IPS DF 4.7 (cell line): ENCODE data around the gene SEC61A1.

Source experiments
- DNase-seq: peaks from one replicate; pipeline ENCODE4 v3.0.0-alpha.2; 2013; ENCODE audit warnings: low spot score; ENCODE audit errors: extremely low read depth

SEC61A1 gene

DNA sequence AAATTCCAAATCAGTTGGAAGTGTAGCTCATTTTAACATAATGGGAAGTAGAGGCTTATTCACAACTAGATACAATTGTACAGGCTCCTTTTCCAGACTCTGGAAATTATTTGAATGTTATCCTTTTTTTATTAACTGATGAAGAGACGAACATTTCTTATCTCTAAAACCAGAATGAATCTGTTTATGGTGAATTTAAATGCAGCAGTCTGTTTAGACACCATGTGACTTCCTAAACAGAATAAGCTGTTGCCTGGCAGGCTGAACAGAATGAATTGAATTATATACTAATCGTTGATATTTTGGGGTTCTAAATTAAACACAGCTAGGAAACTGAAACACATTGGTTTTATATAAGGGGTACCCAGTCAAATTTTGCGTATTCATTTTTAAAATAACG lies 4.0 kb downstream of the SEC61A1 start:
- DNase-seq: no peak

DNA sequence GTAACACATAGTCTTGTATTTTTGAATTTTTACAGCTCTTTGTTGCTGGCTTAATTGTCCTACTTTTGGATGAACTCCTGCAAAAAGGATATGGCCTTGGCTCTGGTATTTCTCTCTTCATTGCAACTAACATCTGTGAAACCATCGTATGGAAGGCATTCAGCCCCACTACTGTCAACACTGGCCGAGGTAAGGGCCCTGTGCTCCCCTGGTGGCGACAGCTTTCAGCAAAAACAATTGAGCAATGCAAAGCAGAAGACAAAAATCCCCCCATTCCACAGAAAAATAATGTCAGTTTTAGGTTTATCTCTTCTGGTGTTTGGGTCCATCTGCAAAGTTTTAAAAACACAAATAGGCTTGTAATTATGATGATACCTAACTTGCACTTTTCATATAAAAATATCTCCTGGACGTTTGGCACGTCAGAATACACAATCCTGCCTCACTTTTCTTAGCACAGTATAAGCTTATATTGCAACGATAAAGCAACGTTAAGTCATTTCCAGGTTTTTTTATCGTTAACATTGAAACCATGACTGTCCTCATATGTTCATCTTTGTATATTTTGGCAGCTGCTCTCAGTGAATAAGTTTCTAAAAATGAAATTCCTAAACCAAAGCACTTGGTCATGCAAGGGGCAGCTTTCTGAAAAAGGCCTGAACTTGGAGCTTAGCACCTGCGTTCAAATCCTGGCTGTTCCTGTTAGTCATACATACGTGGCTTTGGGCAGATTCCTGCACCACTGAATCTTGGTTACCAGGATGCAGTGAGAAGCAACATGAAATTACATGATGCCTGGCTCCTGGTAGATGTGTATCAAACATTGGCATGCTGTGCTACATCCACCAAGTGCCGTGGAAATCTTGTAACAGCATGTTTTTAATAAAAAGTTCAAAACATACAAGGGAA lies 8.5 kb downstream of the SEC61A1 start:
- no peak for DNase-seq

DNA sequence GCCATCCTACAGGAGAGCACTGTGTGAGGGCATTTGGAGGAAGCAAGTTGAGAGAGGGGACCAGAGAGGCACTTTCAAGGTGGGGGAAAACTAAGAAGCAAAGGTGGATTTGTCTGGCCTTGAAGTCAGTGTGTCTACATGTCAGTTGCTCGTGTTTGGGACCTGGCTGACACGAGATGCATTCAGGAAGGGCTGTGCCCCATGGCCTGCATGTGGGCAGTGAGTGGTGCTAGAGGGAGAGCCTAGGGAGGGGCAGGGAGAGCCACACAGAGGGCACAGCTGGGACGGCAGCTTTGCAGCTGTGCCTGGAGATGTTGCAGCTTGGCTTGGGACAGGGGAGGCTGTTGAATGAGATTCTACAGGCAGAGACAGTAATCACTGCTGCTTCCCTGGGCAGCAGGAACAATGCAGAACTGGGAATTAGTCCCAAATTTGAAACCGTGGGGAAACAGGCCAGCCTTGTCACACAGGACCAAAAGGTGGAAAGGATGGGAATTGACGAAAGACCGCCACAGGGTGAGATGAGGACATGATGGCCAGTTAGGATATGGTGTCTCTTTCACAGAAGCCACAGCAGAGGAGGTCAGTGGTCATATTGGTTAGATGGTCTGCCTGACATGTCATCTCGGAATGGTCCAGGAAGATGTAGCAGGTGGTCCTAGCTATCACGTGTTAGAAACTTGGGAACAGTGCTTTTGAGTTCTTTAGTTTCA lies 10.0 kb downstream of the SEC61A1 start:
- DNase-seq: no peak

- DNase-seq: no peak
Observed at GRCh38 chr3:128063865-128064264, 11.6 kb downstream of the SEC61A1 start.

- no peak for DNase-seq
Observed at GRCh38 chr3:128064962-128065361, 12.7 kb downstream of the SEC61A1 start.

GRCh38 chr3:128066114-128066513 lies 13.9 kb downstream of the SEC61A1 start:
- DNase-seq: no peak

GRCh38 chr3:128066676-128067075 lies 14.4 kb downstream of the SEC61A1 start:
- DNase-seq: no peak

DNA sequence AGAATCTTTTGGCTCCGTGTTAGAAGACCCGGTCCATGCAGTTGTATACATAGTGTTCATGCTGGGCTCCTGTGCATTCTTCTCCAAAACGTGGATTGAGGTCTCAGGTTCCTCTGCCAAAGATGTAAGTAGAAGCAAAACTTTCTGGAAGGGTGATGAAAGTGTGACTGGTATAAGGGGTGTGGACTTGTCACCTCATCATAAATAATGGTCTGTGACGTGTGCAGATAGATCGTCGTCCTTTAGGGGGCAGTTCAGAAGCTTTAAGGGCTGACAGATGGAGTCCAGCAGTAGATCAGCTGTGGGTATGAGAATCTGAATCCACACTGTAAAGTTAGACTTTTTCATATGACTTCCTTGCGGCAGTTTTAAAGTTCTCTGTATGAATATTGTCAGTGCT lies 15.3 kb downstream of the SEC61A1 start:
- no peak for DNase-seq

- DNase-seq: no peak
Observed at GRCh38 chr3:128068156-128068620, 16.0 kb downstream of the SEC61A1 start.

- no peak for DNase-seq
Observed at GRCh38 chr3:128069271-128069670, 17.0 kb downstream of the SEC61A1 start.

DNA sequence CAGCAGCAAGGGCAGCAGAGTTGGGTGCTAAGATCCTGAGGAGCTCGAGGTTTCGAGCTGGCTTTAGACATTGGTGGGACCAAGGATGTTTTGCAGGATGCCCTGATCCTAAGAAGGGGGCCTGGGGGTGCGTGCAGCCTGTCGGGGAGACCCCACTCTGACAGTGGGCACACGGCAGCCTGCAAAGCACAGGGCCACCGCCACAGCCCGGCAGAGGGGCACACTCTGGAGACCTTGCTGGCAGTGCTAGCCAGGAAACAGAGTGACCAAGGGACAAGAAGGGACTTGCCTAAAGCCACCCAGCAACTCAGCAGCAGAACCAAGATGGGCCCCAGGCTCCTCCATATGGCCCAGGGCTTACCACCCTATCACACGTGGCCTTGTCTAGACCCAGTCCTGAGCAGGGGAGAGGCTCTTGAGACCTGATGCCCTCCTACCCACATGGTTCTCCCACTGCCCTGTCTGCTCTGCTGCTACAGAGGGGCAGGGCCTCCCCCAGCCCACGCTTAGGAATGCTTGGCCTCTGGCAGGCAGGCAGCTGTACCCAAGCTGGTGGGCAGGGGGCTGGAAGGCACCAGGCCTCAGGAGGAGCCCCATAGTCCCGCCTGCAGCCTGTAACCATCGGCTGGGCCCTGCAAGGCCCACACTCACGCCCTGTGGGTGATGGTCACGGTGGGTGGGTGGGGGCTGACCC lies 18.8 kb downstream of the SEC61A1 start:
- DNase-seq: no peak

DNA sequence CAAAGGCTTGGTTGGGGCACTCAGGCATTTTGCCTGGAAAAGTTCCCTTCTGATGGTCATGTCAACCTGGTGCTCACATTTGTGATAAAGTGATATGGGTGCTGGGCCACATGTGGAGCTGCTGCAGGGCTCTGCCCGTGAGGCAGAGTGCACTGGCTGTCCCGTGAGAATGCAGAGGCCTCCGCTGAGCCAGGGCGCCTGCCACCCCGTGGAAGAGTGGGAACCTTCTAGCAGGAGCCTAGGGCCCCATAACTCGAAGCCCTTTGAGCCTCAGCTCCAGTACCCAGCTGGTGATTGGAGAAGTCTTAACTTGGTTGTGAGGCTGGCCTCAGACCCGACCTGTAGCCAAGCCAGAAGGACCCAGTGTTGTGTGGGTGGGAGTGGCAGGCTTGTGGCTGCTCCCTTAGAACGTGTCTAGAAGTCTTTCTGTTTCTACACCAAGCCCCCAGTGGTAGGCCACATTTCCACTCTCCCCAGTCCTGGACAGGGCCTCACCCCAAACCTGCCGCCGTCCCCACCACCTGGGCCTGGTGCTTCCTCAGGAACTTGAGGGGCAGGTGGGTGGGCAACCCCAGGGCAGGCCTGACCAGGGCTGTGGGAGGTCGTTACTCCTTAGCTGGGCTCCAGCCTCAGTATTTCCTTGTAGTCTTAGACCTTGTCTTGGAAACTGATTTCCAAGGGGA lies 19.7 kb downstream of the SEC61A1 start:
- DNase-seq: no peak

DNA sequence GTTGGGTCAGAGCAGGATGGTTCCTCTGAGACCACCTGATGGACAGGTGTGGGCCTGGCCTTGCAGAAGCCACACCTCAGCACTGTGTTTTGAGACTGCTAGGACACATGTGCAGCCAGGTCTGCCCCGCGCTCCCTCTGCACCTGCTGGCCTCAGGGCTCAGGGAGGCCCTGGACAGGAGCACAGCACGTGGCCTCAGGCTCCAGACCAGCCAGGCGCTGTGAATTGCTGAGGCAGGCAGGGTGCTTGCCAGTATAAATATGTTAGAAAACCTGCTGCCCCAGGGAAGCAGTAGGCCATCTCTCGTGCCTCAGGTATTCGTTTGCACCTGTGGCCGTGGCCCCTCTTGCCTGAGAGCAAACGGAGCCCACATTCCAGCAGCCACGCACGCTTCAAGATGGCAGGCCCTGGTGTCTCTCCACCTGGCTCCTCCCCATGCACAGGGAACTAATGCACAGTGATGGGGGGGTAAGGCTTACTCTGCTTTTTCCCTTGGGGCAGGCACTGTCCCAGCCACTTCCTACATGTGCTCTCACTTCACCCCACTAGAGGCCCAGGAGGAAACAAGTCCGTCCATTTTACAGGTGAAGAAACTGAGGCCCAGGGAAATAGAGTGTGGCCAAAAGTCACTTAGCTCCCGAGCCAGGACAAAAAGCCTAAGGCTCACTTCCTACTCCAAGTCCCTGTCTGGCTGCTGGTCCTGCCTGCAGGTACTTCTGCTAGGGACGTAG lies 20.4 kb downstream of the SEC61A1 start:
- DNase-seq: no peak

- DNase-seq: no peak
Observed at GRCh38 chr3:128073185-128073725, 21.0 kb downstream of the SEC61A1 start.

DNA sequence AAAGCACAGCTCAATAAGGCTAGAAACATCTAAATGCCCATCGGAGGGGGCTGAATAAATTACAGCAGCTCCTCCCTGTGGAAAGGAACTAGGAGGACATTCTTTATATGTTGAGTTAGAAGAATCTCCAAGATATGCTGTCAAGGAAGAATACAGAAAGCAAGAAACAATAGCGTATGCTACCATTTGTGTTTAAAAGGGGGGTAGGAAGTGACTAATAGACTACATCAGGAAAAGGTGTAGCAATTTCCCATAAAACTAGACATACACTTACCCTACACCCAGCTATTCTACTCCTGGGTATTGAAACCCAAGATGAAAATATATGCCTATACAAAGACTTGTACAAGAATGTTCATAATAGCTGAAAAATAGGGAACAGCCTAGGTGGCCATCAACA lies 21.6 kb downstream of the SEC61A1 start:
- DNase-seq: no peak

DNA sequence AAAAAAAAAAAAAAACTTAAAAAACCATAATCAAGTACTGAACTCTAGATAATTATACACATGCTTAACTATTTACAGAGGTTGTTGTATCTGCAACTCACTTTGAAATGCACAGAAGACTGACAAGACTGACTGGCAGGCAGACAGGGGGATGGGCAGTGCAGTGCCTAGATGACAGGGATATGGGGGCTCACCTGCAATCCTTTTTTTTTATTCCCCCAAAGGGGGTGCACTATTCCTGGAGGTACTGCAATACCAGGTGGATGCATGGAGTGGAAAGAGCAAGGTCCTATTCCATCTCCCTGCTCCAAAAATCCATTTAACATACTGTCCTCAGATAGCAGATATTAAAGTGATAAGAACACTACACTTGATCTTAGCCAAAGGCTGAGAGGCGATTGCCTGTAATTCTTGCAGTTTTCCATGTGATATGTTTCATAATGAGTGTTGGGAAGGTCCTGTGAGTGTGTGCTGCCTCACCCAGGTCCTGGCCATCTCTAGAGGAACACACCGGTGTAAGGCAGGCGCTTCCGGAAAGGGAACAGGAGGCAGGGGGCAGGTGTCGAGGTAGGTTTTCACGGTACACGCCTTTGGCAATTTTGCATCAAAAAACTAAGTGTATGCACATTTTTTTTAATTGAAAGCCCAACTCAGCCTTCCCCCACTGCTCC lies 22.7 kb downstream of the SEC61A1 start:
- no peak for DNase-seq

DNA sequence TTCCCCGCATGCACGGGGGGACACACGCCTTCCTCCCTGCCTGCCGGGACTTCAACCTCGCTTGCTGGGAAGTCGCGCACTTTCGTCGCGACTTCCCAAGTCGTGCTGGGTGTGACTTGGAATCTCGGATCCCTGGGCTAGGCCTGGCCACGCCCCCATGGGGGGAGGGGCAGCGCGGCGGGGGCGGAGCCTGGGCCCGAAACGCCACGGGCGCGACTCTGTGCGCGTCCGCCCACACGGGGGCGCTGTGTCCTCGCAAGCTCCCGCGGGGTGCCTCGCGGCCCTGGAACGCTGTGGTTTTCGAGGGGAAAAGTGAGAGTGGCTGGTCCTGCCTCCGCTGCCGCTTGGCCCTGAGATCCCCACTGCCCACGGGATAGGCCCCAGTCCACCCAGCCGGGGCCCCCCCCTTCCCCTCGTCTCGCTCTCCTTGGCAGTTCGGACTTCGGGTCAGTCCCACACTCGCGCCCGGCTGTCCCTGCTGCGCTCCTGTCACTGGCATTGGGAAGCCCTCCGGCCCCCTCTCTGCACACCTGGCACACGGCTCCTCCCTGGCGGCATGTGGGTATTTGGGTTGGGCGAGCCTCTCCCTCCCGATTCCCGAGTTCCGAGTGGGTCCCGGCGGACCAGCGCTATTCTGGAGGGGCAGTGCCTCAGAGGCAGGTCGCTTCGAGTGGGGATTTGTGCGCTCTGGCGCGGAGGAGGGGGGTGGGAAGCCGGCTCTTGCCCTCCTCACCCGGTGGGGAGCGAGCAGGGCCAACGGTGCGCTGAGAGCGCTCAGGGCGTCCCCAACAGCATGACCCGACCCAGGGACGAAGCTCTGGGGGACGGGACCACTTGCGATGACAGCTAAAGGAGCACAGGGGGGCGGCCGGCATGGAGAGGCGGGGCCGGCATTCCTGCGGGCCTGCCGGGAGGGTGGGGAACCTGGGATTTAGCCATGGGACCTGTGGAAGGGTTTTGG lies 23.6 kb downstream of the SEC61A1 start:
- no peak for DNase-seq

GRCh38 chr3:128076483-128077201 lies 24.4 kb downstream of the SEC61A1 start:
- DNase-seq: no peak
